Osteoblast (primary cell): ENCODE measurements around the gene SLC44A5. TPM values are rescaled to one million over a fixed set of nuclear protein-coding genes. Genes with fewer than 3 reads are reported as not detected.

Experiments
- DNase-seq: peaks from one replicate; pipeline ENCODE4 v3.0.0; 2011; ENCODE audit warnings: low spot score, mixed read lengths; ENCODE audit not compliant: insufficient read length; ENCODE audit errors: missing footprints
- H2AFZ ChIP-seq: 2 replicates; pipeline ENCODE4 v1.6.0; 2011; ENCODE audit warnings: mild to moderate bottlenecking, low read length
- H3K27ac ChIP-seq: 2 replicates; pipeline ENCODE4 v1.5.1; 2011; ENCODE audit warnings: mild to moderate bottlenecking, low read depth, low read length, moderate library complexity
- H3K27me3 ChIP-seq: 2 replicates; pipeline ENCODE4 v1.6.0; 2012; ENCODE audit warnings: mild to moderate bottlenecking, control low read depth, inconsistent platforms, low read length, moderate library complexity; ENCODE audit not compliant: insufficient read depth
- H3K36me3 ChIP-seq: 2 replicates; pipeline ENCODE4 v1.5.1; 2011; ENCODE audit warnings: mild to moderate bottlenecking, low read length, control low read depth, moderate library complexity; ENCODE audit not compliant: insufficient read depth
- H3K4me1 ChIP-seq: 2 replicates; pipeline ENCODE4 v1.5.1; 2011; ENCODE audit warnings: mild to moderate bottlenecking, low read length, control low read depth, moderate library complexity; ENCODE audit not compliant: insufficient read depth
- H3K4me2 ChIP-seq: 2 replicates; pipeline ENCODE4 v1.6.0; 2011; ENCODE audit warnings: mild to moderate bottlenecking, low read length; ENCODE audit not compliant: insufficient read depth
- H3K4me3 ChIP-seq: fragments of 200-600 bp; sonication (generic); 3 replicates; pipeline ENCODE4 v1.5.1; 2012; ENCODE audit warnings: mild to moderate bottlenecking, low read length, inconsistent platforms; ENCODE audit not compliant: insufficient read depth
- H3K79me2 ChIP-seq: 2 replicates; pipeline ENCODE4 v1.6.0; 2012; ENCODE audit warnings: mild to moderate bottlenecking, low read length, control low read depth, inconsistent platforms; ENCODE audit not compliant: insufficient read depth
- H3K9me3 ChIP-seq: 2 replicates; pipeline ENCODE4 v1.5.1; 2011; ENCODE audit warnings: low read depth, low read length, control low read depth
- H4K20me1 ChIP-seq: 2 replicates; pipeline ENCODE4 v1.6.0; 2012; ENCODE audit warnings: mild to moderate bottlenecking, low read length, control low read depth; ENCODE audit not compliant: insufficient read depth
- total RNA-seq: library from RNA; depleted of rRNA; stranded (reverse); fragments of >200 nt; gene quantifications from 2 replicates; pipeline ENCODE4 v1.2.3, GENCODE V29; 2012
- TF ChIP-seq, protein P1 (sequence below): IDR thresholded peaks from 2 replicates; pipeline ENCODE4 v1.5.1; 2011; ENCODE audit warnings: mild to moderate bottlenecking, low read depth, low read length, moderate library complexity; ENCODE audit errors: extremely low read depth

Gene SLC44A5
- total RNA-seq, 1 donor, result 0.36 TPM

DNA sequence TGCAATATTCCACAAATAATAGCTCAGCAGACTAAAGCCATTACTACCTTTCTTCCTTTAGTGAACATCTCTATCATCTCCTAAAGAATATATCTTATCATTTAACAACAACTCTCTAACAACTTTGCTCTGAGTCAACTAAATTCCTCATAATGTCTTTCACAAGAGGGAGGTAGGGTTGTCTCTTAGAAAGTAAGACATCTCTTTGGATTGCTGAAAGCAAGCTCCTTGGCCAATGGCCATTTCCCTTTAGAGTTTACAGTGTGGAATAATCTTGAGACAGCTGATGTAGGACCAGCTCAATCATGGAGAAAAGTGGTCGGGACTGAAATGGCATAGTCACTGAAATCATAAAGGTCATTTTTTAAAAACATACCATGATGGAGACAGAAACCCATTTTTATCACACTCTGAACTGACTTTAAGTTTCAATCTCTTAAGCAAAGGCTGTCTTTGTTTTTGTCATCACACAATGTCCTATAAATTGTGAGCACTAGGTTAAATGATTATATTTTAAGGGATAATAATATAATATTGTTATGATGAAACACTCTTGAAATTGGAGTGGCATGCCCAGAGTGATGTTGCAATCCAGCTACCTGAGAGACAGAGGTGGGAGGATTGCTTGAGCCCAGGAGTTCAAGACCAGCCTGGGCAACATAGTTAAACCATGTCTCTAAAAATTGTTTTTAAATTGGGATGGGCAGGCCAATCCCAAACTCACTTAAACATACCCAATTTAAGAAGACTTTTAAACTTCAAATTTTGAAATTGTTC is 91.1 kb downstream of the SLC44A5 start:
- no peaks in the 10 kb centered on the region for H3K9me3 ChIP-seq
- no peak overlapping the region for H2AFZ ChIP-seq
- H3K27ac ChIP-seq, result no peak overlapping the region
- no peaks in the 10 kb centered on the region for H3K4me1 ChIP-seq
- DNase-seq, result no peak
- no peaks in the 10 kb centered on the region for H4K20me1 ChIP-seq
- no peaks in the 10 kb centered on the region for H3K36me3 ChIP-seq
- H3K27me3 ChIP-seq, result no peaks in the 10 kb centered on the region
- H3K4me2 ChIP-seq, result no peak overlapping the region
- no peaks in the 10 kb centered on the region for H3K79me2 ChIP-seq
- no peak overlapping the region for H3K4me3 ChIP-seq
- TF ChIP-seq, protein P1, sequence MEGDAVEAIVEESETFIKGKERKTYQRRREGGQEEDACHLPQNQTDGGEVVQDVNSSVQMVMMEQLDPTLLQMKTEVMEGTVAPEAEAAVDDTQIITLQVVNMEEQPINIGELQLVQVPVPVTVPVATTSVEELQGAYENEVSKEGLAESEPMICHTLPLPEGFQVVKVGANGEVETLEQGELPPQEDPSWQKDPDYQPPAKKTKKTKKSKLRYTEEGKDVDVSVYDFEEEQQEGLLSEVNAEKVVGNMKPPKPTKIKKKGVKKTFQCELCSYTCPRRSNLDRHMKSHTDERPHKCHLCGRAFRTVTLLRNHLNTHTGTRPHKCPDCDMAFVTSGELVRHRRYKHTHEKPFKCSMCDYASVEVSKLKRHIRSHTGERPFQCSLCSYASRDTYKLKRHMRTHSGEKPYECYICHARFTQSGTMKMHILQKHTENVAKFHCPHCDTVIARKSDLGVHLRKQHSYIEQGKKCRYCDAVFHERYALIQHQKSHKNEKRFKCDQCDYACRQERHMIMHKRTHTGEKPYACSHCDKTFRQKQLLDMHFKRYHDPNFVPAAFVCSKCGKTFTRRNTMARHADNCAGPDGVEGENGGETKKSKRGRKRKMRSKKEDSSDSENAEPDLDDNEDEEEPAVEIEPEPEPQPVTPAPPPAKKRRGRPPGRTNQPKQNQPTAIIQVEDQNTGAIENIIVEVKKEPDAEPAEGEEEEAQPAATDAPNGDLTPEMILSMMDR, result no peak

DNA sequence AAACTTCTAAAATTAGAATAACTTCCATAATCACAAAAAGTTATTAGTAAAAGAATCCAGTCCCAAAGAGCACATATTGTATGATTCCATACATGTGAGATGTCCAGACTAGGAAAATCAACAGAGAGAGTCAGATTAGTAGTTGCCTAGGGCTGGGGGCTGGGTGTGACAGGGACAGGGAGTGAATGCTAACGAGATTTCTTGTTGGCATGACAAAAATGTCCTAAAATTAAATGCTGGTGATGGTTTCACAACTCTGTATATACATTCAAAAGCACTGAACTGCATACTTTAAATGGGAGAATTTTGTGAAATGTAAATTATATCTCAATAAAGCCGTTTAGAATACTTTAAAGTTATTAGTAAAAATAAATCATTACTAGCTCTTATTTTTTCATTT is 92.2 kb downstream of the SLC44A5 start:
- no peak for DNase-seq
- Histone ChIP-seq H3K36me3 (no peaks in the 10 kb centered on the region), H2AFZ (no peak overlapping the region), H3K4me3 (no peak overlapping the region), H3K4me2 (no peak overlapping the region), H3K27me3 (no peaks in the 10 kb centered on the region), H3K79me2 (no peaks in the 10 kb centered on the region), H3K4me1 (no peaks in the 10 kb centered on the region), H3K9me3 (no peaks in the 10 kb centered on the region), H3K27ac (no peak overlapping the region), H4K20me1 (no peaks in the 10 kb centered on the region)
- TF ChIP-seq, protein P1, result no peak

DNA sequence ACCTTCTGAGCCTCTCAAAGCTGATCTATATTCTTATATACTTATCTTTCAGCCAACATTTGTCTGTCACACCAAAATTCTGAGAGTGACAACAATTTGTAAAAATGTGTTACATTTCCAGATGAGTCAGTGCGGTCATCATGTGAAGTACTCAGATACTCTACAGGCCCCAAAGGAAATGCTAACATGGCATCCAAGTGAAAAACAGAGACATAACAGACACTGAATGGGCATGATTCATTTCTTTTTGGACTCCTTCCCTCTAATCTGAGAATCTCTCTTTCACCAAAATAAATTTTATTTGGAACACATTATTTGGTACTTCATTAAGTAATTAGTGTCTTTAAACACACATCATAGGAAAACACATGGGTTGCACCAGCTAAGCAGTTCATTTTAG is 96.6 kb downstream of the SLC44A5 start:
- Histone ChIP-seq H3K27ac (no peak overlapping the region), H3K4me3 (no peak overlapping the region), H3K27me3 (no peaks in the 10 kb centered on the region), H4K20me1 (no peaks in the 10 kb centered on the region), H3K36me3 (no peaks in the 10 kb centered on the region), H3K4me2 (no peak overlapping the region), H2AFZ (no peak overlapping the region), H3K9me3 (no peaks in the 10 kb centered on the region), H3K79me2 (no peaks in the 10 kb centered on the region), H3K4me1 (no peaks in the 10 kb centered on the region)
- TF ChIP-seq, protein P1, result no peak
- DNase-seq, result no peak

DNA sequence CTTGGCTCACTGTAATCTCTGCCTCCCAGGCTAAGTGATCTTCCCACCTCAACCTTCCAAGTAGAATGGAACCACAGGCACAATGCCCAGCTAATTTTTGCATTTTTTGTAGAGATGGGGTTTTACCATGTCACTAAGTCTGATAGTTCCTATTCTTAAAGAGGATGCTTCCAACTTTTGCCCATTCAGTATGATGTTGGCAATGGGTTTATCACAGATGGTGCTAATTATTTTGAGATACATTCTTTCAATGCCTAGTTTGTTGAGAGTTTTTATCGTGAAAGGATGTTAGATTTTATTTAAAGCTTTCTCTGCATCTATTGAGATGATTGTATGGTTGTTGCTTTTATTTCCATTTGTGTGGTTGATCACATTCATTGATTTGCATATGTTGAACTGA is 103.9 kb downstream of the SLC44A5 start:
- Histone ChIP-seq H3K4me3 (no peak overlapping the region), H3K79me2 (no peaks in the 10 kb centered on the region), H2AFZ (no peak overlapping the region), H3K27ac (no peak overlapping the region), H3K9me3 (no peaks in the 10 kb centered on the region), H4K20me1 (no peaks in the 10 kb centered on the region), H3K4me1 (no peaks in the 10 kb centered on the region), H3K27me3 (no peaks in the 10 kb centered on the region), H3K36me3 (no peaks in the 10 kb centered on the region), H3K4me2 (no peak overlapping the region)
- TF ChIP-seq, protein P1, result no peak
- no peak for DNase-seq
